GM21717 (cell line): ENCODE measurements around the gene FGD5.
"Not testable (repeated sequence)": the region's sequence is repeated elsewhere in the genome, so short reads cannot be mapped to it uniquely, and the experiment has no call there.

ENCODE experiments used
- ATAC-seq: cut with Tn5 transposase; IDR thresholded peaks from one replicate; pipeline ENCODE4 v1.9.1; 2021; ENCODE audit warnings: mild to moderate bottlenecking, moderate library complexity; ENCODE audit not compliant: unreplicated experiment

Gene FGD5

DNA sequence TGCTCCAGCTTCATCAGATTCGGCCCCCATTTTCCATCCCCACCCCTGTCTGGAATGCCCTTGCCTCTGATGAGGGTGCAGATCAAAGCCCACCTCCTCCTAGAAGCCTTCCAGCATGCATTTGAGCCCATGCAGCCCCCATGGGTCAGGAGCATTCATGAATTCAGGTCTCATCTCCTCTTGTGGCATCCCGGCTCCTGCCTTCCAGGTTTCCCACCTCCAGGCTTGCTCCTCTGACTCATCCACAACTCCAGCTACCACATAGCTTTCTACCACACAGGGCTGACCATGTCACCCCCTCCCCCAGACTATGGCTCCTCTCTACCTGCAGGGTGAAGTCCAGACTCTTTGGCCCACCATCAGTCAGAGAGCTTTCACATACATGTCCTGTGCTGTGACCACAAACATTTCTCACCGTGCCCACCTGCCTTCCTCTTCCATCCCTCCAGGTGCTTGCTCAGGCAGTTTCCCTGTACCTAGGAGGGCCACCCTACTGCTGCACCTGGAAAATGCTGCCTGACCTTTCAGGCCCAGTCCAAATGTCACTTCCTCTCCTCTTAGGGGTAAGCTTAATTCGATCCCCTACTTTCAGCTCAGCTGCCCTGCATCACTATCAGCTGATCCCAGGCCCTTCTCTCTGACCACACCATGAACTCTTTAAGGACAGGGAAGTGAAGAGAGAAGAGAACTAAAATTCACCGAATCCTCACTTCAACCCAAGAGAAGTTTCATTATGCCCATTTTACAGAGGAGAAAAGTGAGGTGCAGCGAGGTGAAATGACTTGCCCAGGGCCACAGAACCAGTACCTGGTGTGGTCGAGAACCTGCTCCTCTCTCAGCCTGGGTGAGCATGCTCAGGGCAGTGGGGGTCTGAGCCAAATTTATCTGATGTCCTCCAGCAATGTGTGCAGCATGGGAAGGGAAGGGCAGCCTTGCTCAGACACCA lies 13.7 kb upstream of the FGD5 start:
- no peak for ATAC-seq

DNA sequence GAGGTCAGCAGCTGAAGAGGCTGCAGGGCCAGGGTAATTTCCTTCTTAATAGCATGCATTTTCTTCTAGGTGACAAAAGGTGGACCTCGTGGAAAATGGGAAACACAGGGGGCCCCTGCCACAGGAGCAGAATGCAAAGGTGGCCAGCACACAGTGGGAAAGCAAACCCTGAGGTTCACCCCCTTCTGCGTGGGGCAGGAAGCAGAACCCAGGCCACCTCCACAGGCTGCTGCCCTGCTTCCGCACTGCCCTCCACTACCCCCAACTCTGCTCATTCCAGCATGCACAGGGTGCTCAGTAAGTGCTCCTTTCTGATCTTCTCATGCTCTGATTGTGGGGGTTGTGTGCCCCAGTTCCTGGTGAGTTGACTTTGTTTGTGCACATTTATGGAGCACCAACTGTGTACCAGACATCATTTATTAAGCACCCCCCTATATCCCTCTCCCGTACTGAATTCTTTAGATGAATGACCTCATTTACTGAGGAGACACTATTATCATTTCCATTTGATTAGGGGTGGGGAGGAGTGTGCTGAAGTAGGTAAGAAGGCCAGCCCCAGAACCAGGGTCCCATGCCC lies 12.7 kb upstream of the FGD5 start:
- no peak for ATAC-seq

DNA sequence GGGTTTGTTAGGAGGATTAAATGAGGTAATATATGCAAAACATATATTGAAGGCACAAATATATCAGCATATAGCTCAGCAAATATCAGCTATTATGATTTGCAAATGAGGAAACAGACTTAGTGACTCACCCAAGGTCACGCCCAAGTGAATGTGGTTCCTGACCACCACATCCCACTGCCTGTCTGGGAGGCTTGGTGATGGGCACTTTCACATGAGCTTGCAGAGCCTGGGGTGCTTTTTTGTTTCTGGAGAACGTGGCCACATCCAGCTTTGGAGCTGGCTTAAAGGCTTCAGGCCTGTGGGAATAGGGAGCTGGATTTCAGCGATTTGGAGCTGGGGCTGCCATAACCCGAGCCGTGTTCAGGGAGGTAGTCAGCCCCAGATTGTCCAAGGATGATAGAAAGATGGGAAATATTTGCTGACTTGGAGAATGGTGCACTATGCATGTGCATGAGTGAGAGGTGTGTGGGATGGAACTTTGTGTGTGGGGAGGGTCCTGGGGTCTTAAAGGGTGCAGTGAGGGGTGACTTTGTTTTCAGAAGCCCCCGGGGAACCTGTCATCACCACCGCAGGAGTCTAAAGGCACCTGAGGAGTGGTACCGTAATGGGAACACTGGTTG lies 12.0 kb upstream of the FGD5 start:
- no peak for ATAC-seq

DNA sequence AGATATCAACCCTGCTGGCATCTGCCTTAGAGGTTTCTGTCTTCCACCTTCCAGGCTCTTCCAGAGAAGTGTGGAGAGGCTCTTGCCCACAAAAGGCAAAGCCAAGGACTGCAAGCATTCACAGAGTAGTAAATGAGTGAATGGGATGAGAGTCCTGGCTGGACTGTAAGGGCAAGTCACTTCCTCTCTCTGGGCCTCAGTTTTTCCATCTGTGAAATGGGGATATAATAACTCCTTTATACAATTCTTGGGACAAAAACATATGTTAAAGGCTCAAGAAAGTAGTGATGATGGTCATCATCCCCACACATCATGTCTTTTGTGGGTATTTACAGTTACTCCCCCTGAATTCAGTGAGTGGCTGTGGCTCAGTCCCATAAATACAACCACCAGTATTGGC lies 10.7 kb upstream of the FGD5 start:
- no peak for ATAC-seq

DNA sequence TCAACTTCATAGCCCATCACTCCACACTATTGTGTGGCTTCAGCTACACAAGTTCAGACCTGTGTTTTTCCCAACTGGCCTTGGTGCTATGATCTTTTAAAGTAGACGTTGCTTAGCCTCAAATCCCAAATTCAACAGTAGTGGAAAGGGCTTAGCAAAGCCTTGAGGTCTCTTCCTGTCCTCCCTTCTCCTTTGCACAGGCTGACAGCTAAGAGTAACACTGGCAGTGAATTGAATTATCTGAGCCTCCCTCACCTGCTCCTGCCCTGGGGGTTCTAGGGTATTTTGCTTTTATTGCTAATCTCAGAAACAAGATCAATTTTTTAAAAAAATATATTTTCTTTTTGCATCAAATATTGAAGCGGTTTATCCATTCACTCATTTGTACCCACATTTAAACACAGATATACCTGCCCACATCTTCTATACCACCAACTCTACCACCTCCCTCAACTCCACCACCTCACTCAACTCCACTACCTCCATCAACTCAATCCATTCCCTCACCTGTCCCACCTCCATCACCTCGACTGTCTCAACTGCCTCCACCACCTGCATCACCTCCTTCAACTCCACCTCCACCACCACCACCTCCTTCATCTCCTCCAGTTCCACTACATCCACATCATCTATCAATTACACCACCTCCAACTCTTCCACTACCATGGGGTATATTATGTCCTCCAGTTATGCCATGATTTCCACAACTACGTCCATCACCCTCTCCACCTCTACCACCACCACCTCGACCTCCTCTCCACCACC lies 10.1 kb upstream of the FGD5 start:
- no peak for ATAC-seq

DNA sequence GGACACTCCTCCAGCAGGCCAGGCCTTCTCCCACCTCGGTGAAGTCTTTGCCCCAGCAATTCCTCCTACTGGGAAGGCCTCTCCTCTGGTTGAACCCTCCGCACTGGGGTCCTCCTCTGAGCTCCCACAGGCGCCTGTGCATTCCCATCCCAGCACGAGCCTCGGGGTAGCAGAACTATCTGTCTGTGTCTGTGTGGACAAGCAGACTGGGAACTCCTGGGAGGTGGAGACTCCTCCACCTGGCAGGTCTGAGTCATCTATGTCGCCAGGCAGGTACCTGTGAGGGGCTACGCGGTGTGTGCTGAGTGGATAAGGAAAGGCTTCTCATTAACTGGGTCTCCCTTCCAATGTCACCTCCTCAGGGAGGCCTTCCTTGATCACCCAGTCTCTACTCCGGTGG lies 9.2 kb upstream of the FGD5 start:
- not testable (repeated sequence) for ATAC-seq

DNA sequence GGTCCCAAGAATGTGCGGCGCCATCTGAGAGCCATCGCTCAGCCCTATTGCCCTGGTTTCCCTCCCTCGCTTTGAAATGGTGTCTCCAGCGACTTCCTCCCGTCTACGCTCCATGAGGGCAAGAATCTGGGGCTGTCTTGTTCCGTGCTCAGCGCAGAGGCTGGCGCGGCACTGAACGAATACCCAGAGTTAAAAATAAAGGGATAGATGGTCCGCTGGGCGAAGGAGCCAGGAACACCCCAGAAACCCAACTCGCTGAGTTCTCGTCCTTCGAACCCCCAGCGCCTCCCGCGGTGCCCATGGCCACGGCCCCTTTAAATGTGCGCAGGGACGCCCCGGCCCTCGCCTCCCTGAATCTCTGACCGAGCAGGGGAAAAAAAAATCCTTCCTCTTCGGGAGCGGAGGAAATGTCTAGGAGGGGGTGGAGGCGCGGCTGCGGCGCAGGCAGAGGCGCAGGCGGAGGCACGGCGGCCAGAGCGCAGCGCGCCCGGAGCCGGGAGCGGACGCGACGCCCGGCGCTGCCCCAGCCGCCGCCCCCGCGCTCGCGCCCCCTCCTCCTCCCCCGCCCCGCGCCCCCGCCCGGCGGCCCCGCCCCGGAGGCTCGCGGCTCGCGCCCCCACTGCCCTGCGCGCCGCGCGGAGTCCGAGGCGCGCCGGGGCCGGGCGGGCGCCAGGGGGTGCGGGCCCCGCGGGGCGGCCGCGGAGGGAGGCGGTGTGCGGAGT lies 8.5 kb upstream of the FGD5 start:
- ATAC-seq, result no peak

DNA sequence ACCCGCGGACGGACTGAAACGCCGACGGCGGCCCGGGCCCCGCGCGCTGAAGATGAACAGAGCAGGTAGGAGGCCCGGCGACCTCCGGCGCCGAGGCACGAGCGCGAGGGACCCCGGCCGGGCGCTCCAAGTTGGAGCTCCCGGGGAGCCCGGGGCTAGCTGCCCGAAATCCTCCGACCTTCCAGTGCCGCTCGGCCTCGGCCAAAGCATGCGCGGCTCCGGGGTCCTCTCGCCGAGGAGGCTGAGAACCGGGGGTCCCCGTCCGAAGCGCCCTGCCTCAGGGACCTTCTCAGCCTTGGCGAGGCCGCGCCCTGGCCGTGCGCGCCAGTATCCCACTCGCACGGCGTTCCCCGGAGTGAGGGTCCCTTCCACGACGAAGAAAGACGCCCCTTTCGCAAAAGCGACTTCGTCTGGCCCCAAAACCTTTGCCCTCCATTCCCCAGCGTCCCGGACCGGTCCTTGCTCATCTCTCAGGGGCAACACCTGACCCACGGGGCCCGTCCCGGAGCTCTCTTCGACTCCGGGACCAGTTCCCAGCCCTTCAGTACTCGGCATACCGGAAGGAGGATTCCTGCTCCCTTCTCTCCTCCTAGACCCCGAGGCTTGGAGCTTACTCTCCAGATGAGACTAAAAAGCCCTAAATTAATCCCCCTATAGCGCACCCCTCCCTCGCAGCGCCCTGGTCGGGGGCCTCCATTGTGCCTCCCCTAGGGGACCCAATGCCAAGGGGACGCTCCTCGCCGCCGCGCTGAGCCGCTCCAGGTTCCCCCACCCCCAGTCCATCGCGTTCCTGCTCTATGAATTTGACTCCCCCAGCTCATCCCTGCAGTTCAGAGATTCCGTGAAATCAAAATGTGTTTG lies 7.7 kb upstream of the FGD5 start:
- no peak for ATAC-seq

DNA sequence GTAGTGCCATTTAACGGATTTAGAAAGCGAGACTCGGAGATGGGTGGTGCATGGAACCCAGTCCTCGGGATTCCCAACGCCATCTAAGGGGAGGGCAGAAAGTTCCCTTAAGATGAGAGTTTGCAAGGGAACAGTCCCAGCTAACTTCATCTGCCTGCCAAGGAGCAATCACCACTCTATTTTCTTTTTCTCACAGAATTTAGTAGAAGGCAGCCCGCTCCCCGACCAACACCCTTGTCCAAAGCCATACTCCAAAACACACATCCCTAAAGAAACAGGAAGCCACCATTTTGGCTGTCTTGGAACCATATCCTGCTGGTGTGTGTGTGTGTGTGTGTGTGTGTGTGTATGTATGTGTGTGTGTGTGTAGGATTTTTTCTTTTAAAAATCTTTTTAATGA lies 7.1 kb upstream of the FGD5 start:
- ATAC-seq, result no peak

DNA sequence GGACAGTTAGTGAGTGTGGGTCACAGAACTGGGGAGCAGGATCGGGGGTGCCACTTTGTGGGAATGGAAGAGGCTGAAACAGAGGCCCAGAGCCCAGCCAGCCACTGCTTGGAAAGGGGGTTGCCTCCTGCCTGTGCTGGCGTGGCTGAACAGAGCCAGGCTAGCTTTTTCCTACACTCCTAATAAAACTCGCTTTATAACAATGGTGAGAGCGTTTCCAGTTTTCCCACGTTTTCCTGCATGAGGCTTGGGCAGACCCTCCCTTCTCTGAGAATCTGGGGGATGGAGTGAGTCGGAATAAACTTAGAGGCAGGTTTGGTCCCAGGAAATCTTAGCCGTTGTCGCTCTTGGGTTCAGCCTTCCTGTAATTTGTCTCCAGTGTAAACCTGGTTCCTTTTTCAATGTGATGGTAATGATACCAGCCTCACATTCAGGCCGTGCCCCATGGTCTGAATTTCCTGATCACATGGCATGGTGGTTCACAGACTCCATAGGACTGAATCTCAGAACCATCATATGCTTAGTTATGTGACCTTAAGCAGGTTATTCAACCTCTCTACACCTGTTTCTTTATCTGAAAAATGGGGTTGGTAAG lies 6.5 kb upstream of the FGD5 start:
- no peak for ATAC-seq

DNA sequence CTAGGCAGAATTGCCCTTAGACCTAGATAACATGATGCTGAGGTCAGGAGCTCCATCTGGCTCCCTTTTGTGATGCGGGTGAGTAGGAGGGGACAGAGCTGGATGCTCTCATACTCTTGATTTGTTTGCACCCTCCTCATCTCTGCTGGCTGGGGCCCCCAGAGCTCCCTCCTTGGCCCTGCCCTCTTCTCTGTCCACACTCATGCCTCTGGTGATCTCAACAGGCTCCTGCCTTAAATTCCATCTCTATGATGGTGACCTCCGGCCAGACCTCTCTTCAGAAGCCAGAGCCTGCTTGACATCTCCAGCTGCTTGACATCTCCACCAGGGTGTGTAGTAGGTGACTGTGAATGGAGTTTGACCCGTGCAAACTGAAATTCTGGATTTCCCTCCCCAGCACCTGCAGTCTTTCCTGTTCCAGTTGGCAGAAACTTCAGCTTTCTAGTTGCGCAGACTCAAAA lies 4.3 kb upstream of the FGD5 start:
- ATAC-seq, result no peak

DNA sequence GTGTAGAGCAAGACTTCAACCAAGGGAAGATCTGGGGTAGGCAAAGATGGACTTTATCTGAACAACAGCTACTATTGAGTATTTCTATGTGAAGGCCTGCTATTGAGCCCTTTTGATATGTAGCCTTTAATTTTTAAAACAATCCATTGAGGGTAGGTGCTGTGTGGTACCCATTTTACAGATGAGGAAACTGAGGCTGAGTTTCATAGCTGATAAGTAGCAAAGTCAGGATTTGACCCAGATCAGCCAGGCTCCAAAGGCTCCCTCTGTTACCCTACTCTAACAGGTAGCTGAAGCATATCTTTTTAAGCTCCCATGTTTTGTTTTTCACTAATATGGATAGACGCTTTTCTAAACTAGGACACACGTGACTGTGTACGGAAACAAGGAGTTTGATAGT lies 2.4 kb upstream of the FGD5 start:
- no peak for ATAC-seq

DNA sequence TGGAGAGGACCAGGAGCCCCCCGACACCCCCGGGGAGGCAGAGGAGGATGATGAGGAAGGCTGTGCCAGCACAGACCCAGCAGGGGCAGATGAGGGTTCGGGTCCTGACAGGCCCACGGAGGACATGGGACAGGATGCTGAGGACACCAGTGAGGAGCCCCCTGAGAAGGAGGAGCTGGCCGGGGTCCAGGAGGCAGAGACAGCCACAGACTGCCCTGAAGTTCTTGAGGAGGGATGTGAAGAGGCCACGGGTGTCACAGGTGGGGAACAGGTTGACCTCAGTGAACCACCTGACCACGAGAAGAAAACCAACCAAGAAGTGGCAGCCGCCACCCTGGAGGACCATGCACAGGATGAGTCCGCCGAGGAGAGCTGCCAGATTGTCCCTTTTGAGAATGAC lies 909 bp downstream of the FGD5 start:
- ATAC-seq, result no peak

DNA sequence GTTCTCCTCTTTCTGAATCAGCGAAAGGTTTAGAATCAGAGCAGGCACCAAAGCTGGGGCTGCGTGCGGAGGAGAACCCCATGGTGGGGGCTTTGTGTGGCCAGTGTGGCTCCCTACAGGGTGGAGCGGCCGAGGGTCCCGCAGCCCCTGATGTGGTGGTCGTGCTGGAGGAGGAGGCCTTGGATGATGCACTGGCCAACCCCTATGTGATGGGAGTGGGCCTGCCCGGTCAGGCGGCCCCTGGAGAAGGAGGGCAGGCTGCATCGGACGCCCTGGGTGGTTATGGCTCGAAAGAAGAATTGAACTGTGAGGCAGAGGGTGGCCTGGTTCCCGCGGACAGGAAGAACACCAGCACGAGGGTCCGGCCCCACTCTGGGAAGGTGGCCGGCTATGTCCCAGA lies 1.4 kb downstream of the FGD5 start:
- ATAC-seq, result no peak

DNA sequence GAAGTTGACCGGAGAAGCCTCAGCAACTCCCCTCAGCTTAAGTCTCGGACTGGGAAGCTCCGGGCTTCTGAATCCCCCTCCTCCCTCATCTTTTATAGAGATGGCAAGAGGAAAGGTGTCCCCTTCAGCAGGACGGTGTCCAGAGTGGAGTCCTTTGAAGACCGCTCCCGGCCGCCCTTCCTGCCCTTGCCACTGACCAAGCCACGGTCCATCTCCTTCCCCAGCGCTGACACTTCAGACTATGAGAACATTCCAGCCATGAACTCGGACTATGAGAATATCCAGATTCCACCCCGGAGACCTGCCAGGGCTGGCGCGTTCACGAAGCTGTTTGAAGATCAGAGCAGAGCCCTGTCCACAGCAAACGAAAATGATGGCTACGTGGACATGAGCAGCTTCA lies 2.4 kb downstream of the FGD5 start:
- no peak for ATAC-seq

DNA sequence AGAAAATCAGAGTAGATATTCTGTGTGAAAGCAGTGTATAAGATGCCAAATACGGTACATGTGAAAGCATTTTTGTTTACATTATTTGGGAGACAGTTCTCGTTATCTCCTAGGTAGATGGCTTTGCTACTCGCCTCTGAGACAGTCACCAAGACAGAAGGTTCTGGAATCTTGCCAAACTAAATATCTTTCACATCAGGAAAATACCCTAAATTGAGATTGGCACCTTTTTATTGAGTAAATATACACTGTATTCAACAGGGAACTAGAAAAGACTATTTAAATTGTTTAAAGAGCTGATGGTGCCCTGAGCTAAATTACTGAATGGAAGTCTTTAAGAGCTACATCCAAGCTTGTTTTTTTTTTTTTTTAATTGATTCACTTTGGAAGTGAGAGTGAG lies 3.4 kb downstream of the FGD5 start:
- no peak for ATAC-seq

DNA sequence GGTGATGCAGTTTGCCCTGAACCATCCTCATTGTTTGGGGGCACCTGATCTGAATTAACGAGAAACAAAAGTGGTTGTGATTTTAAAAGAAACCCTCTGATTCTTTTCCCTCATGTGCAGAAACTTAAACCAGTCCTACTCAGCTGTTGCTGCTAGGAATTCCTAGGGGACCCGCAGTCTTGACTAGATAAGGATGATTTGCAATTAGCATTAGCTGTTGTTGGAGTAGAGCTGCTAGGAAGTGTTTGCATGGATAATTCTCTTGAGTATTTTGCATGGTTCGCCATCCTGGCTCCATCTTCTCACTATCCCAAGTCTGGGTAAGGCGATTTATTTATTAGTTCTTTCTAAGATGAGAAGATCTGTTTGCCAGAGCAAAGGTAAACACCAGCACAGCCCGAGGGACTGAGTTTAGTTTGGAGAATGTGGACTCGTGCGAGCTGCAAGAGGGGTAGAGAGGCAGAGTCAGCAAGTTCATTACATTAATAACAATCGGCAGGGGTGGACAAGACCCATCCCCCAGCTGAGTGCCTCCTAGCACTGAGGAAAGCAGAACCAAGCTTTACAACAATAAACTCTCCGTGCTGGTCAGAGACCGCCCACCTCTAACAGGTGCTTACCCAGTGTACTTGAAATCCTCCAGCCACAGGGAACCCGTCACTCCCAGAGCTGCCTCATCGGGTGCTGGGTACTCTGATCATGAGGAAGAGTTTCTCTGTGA lies 4.1 kb downstream of the FGD5 start:
- ATAC-seq, result no peak

DNA sequence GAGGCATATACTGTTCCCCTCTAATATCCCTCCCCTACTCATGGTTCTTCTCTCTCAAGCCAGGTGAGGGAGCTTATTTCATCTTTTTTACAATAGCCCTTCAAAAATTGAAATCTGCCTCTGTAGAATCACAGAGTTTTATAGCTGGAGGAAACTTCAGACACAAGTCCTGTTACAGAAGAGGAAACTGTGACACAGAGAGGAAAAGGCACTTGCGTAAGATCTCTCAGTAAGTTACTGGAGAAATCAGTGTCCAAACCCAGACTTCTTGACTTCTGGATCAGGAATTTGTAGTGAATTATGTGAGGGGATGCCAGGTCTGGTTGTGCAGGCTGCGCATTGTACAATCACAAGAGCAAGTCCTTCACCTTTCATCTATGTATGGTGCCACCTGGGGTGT lies 4.6 kb downstream of the FGD5 start:
- no peak for ATAC-seq
